H9 (cell line): ENCODE data around the gene NUP160. TPM values are rescaled to one million over a fixed set of nuclear protein-coding genes. Genes with fewer than 3 reads are reported as not detected.

Experiments used
- DNase-seq: peaks from one replicate; pipeline ENCODE4 v3.0.0-alpha.2; 2017
- H2AFZ ChIP-seq: one replicate; pipeline ENCODE4 v1.6.1; 2013; ENCODE audit warnings: mild to moderate bottlenecking, low read length, control low read depth, moderate library complexity
- H2AK5ac ChIP-seq: 2 replicates; pipeline ENCODE4 v1.6.1; 2013; ENCODE audit warnings: low read length, control low read depth, mixed read lengths; ENCODE audit not compliant: insufficient read length
- H2BK120ac ChIP-seq: one replicate; pipeline ENCODE4 v1.6.1; 2013; ENCODE audit warnings: low read depth, mild to moderate bottlenecking, low read length, control low read depth, inconsistent platforms; ENCODE audit not compliant: poor library complexity, severe bottlenecking
- H2BK12ac ChIP-seq: 2 replicates; pipeline ENCODE4 v1.6.1; 2013; ENCODE audit warnings: low read length, control low read depth, mixed read lengths, low read depth; ENCODE audit not compliant: insufficient read length
- H2BK15ac ChIP-seq: 2 replicates; pipeline ENCODE4 v1.6.1; 2013; ENCODE audit warnings: low read depth, low read length, control low read depth
- H2BK20ac ChIP-seq: one replicate; pipeline ENCODE4 v1.6.1; 2013; ENCODE audit warnings: low read depth, mild to moderate bottlenecking, low read length, control low read depth, inconsistent platforms; ENCODE audit not compliant: poor library complexity, severe bottlenecking
- H2BK5ac ChIP-seq: 2 replicates; pipeline ENCODE4 v1.6.1; 2013; ENCODE audit warnings: low read length, control low read depth, mixed read lengths; ENCODE audit not compliant: insufficient read length
- H3K14ac ChIP-seq: 2 replicates; pipeline ENCODE4 v1.6.1; 2013; ENCODE audit warnings: low read length, control low read depth; ENCODE audit not compliant: insufficient read depth
- H3K18ac ChIP-seq: 2 replicates; pipeline ENCODE4 v1.6.1; 2013; ENCODE audit warnings: low read depth, mild to moderate bottlenecking, mixed read lengths, low read length, control low read depth; ENCODE audit not compliant: insufficient read length
- H3K23ac ChIP-seq: 2 replicates; pipeline ENCODE4 v1.6.1; 2013; ENCODE audit warnings: low read length, control low read depth, mixed read lengths, low read depth; ENCODE audit not compliant: insufficient read length
- H3K23me2 ChIP-seq: 2 replicates; pipeline ENCODE4 v1.6.1; 2013; ENCODE audit warnings: low read depth, mild to moderate bottlenecking, mixed read lengths, low read length, control low read depth; ENCODE audit not compliant: insufficient read length, poor library complexity, severe bottlenecking
- H3K27ac ChIP-seq: 2 replicates; pipeline ENCODE4 v1.5.1; 2013; ENCODE audit warnings: low read length, control low read depth, mixed read lengths, low read depth; ENCODE audit not compliant: insufficient read length
- H3K27me3 ChIP-seq: 2 replicates; pipeline ENCODE4 v1.6.1; 2013; ENCODE audit warnings: low read length, control low read depth, inconsistent platforms; ENCODE audit not compliant: insufficient read depth
- H3K4ac ChIP-seq: 2 replicates; pipeline ENCODE4 v1.6.1; 2013; ENCODE audit warnings: low read depth, mild to moderate bottlenecking, control low read depth, inconsistent platforms, low read length, moderate library complexity
- H3K4me1 ChIP-seq: 2 replicates; pipeline ENCODE4 v1.6.1; 2013; ENCODE audit warnings: low read length, control low read depth, inconsistent platforms; ENCODE audit not compliant: insufficient read depth
- H3K4me2 ChIP-seq: 2 replicates; pipeline ENCODE4 v1.6.1; 2013; ENCODE audit warnings: low read length, control low read depth, mixed read lengths; ENCODE audit not compliant: insufficient read length, insufficient read depth
- H3K56ac ChIP-seq: 2 replicates; pipeline ENCODE4 v1.6.1; 2013; ENCODE audit warnings: low read depth, mild to moderate bottlenecking, mixed read lengths, low read length, control low read depth; ENCODE audit not compliant: insufficient read length
- H3K79me1 ChIP-seq: 2 replicates; pipeline ENCODE4 v1.6.1; 2013; ENCODE audit warnings: low read depth, mild to moderate bottlenecking, moderate library complexity, low read length, control low read depth, inconsistent platforms; ENCODE audit not compliant: insufficient read depth, poor library complexity, severe bottlenecking
- H3K79me2 ChIP-seq: 2 replicates; pipeline ENCODE4 v1.6.1; 2013; ENCODE audit warnings: low read length, control low read depth, inconsistent platforms; ENCODE audit not compliant: insufficient read depth
- H3K9ac ChIP-seq: 2 replicates; pipeline ENCODE4 v1.6.1; 2013; ENCODE audit warnings: low read length, control low read depth, mixed read lengths; ENCODE audit not compliant: insufficient read length; ENCODE audit errors: extremely low read depth
- H3K9me3 ChIP-seq: one replicate; pipeline ENCODE4 v1.6.1; 2013; ENCODE audit warnings: low read depth, low read length, inconsistent platforms; ENCODE audit not compliant: control insufficient read depth
- H3T11ph ChIP-seq: one replicate; pipeline ENCODE4 v1.6.1; 2013; ENCODE audit warnings: mild to moderate bottlenecking, low read length, control low read depth, inconsistent platforms
- H4K20me1 ChIP-seq: one replicate; pipeline ENCODE4 v1.6.1; 2013; ENCODE audit not compliant: control insufficient read depth, insufficient read length, insufficient read depth
- H4K5ac ChIP-seq: 2 replicates; pipeline ENCODE4 v1.6.1; 2013; ENCODE audit warnings: low read depth, mild to moderate bottlenecking, mixed read lengths, low read length, control low read depth; ENCODE audit not compliant: insufficient read length
- H4K8ac ChIP-seq: replicated peaks from 2 replicates; pipeline ENCODE4 v1.6.1; 2013; ENCODE audit warnings: low read length, control low read depth, mixed read lengths, low read depth; ENCODE audit not compliant: insufficient read length
- H4K91ac ChIP-seq: 2 replicates; pipeline ENCODE4 v1.6.1; 2013; ENCODE audit warnings: low read depth, mild to moderate bottlenecking, moderate library complexity, mixed read lengths, low read length, control low read depth; ENCODE audit not compliant: insufficient read length
- H3K27ac Mint-ChIP-seq, 3 experiments: 2 replicates in 2 of 3; 3 replicates in 1 of 3; pipeline ENCODE4 v1.8.0; 2020 to 2021; ENCODE audit warnings: mixed read lengths in 3 of 3, mild to moderate bottlenecking in 1 of 3, moderate library complexity in 1 of 3
- H3K27me3 Mint-ChIP-seq: 2 replicates; pipeline ENCODE4 v1.8.0; 2021; ENCODE audit warnings: low read depth, mild to moderate bottlenecking, moderate library complexity, mixed read lengths
- H3K36me3 Mint-ChIP-seq, 3 experiments: 2 replicates in 2 of 3; 3 replicates in 1 of 3; pipeline ENCODE4 v1.8.0; 2020 to 2021; ENCODE audit warnings: low read depth in 3 of 3, mixed read lengths in 3 of 3; ENCODE audit not compliant: insufficient read depth in 1 of 3
- H3K4me1 Mint-ChIP-seq, 2 experiments: 2 replicates each; pipeline ENCODE4 v1.8.0; 2020; ENCODE audit warnings: mixed read lengths in 2 of 2
- H3K4me3 Mint-ChIP-seq, 2 experiments: 2 replicates in 1 of 2; 3 replicates in 1 of 2; pipeline ENCODE4 v1.8.0; 2020 to 2021; ENCODE audit warnings: mild to moderate bottlenecking in 2 of 2, mixed read lengths in 2 of 2, moderate library complexity in 1 of 2
- H3K9me3 Mint-ChIP-seq, 2 experiments: 2 replicates in 1 of 2; 3 replicates in 1 of 2; pipeline ENCODE4 v1.8.0; 2020; ENCODE audit warnings: mild to moderate bottlenecking in 2 of 2, mixed read lengths in 2 of 2, moderate library complexity in 1 of 2
- CTCF ChIP-seq: fragments of 200-600 bp; sonication (generic); conservative IDR thresholded peaks from 3 replicates; pipeline ENCODE4 v1.8.0; 2021; ENCODE audit warnings: antibody characterized with exemption, mild to moderate bottlenecking
- WGBS: extraction: QIAGEN DNeasy Blood & Tissue Kit; methylation state at CpG from one replicate; pipeline ENCODE4 v1.1.7; 2013; ENCODE audit warnings: missing lambda C conversion rate, low lambda C conversion rate, mixed read lengths; ENCODE audit not compliant: insufficient read length; ENCODE audit errors: extremely low coverage; 5-methylcytosine and 5-hydroxymethylcytosine counted together
- total RNA-seq: library from RNA; stranded (reverse); gene quantifications from 2 replicates; pipeline ENCODE4 v1.2.1, GENCODE V29; 2021

The NUP160 gene
- total RNA-seq, 1 experiment from 2014 or later = 86.1 TPM

- WGBS = no CpG with 5 or more reads among the region's 5 CpGs
- H3K27me3 Mint-ChIP-seq = no peaks in the 10 kb centered on the region
These were observed 16.8 kb upstream of the NUP160 start for GRCh38 chr11:47864901-47865300.

More at GRCh38 chr11:47864901-47865300, 16.8 kb upstream of the NUP160 start:
- Histone ChIP-seq H3K27ac (no peak overlapping the region), H3T11ph (no peak overlapping the region), H4K20me1 (no peaks in the 10 kb centered on the region), H2BK120ac (no peak overlapping the region), H3K18ac (no peak overlapping the region), H3K23ac (no peak overlapping the region), H3K23me2 (no peaks in the 10 kb centered on the region), H3K4me2 (no peak overlapping the region), H4K8ac (no peak overlapping the region), H2AFZ (no peak overlapping the region), H3K9ac (no peak overlapping the region), H3K79me2 (no peaks in the 10 kb centered on the region), H3K4me1 (no peaks in the 10 kb centered on the region), H3K27me3 (no peaks in the 10 kb centered on the region), H2BK12ac (no peak overlapping the region), H3K79me1 (no peaks in the 10 kb centered on the region), H3K14ac (no peak overlapping the region), H3K4ac (no peak overlapping the region), H4K5ac (no peak overlapping the region), H3K56ac (no peak overlapping the region), H2BK20ac (no peak overlapping the region), H4K91ac (no peak overlapping the region), H3K9me3 (no peaks in the 10 kb centered on the region), H2AK5ac (no peak overlapping the region), H2BK15ac (no peak overlapping the region), H2BK5ac (no peak overlapping the region)
- Mint-ChIP-seq H3K36me3 (no peaks in the 10 kb centered on the region), H3K9me3 (no peaks in the 10 kb centered on the region), H3K4me1 (no peaks in the 10 kb centered on the region), H3K27ac (no peak overlapping the region), H3K4me3 (no peak overlapping the region)
- no peak for DNase-seq
- no peak for TF ChIP-seq CTCF
